NCI-H1436 (cell line): Measurements from ENCODE around the gene RBL2.
"Not testable (repeated sequence)": the region's sequence is repeated elsewhere in the genome, so short reads cannot be mapped to it uniquely, and the experiment has no call there.

Experiments used
- DNase-seq: peaks from one replicate; lab custom pipeline; 2025; lab: John Stamatoyannopoulos, UW

RBL2 gene

GRCh38 chr16:53504665-53505064, 70.4 kb downstream of the RBL2 start:
- DNase-seq = no peak

- DNase-seq = no peak
Measured at GRCh38 chr16:53506254-53506653, 72.0 kb downstream of the RBL2 start.

- DNase-seq = no peak
Measured at GRCh38 chr16:53507464-53508179, 73.4 kb downstream of the RBL2 start.

GRCh38 chr16:53509906-53510703, 75.8 kb downstream of the RBL2 start:
- peak; percentile 30 for DNase-seq

- DNase-seq = no peak
Measured at GRCh38 chr16:53510704-53511070, 76.4 kb downstream of the RBL2 start.

- no peak for DNase-seq
Measured at GRCh38 chr16:53511084-53511402, 76.8 kb downstream of the RBL2 start.

GRCh38 chr16:53511403-53512280, 77.4 kb downstream of the RBL2 start:
- DNase-seq = no peak

- not testable (repeated sequence) for DNase-seq
Measured at GRCh38 chr16:53512795-53513194, 78.5 kb downstream of the RBL2 start.

- no peak for DNase-seq
Measured at GRCh38 chr16:53515259-53515658, 81.0 kb downstream of the RBL2 start.

GRCh38 chr16:53515811-53516210, 81.5 kb downstream of the RBL2 start:
- no peak for DNase-seq

- no peak for DNase-seq
Measured at GRCh38 chr16:53517851-53518250, 83.6 kb downstream of the RBL2 start.

GRCh38 chr16:53518550-53519416, 84.5 kb downstream of the RBL2 start:
- no peak for DNase-seq

GRCh38 chr16:53519417-53520091, 85.3 kb downstream of the RBL2 start:
- DNase-seq = no peak

GRCh38 chr16:53523126-53523804, 89.0 kb downstream of the RBL2 start:
- no peak for DNase-seq

GRCh38 chr16:53523971-53524548, 89.8 kb downstream of the RBL2 start:
- no peak for DNase-seq

GRCh38 chr16:53528797-53529196, 94.5 kb downstream of the RBL2 start:
- DNase-seq = no peak

GRCh38 chr16:53529513-53529912, 95.2 kb downstream of the RBL2 start:
- peak; percentile 52 for DNase-seq

GRCh38 chr16:53530046-53530445, 95.8 kb downstream of the RBL2 start:
- no peak for DNase-seq

GRCh38 chr16:53530741-53531140, 96.5 kb downstream of the RBL2 start:
- no peak for DNase-seq

- no peak for DNase-seq
Measured at GRCh38 chr16:53534206-53534605, 99.9 kb downstream of the RBL2 start.
